ENCODE data around the gene FRMPD4.

Gene FRMPD4

GRCh38 chrX:12228862-12229261 is 90.6 kb downstream of the FRMPD4 start:
- Histone ChIP-seq H3K9ac (ENCODE audit: insufficient read length) (no peak overlapping the region), H3K27ac (no peak overlapping the region), H3K36me3 (ENCODE audit: insufficient read depth, low read length) (no peaks in the 10 kb centered on the region), H3K9me3 (ENCODE audit: low read depth, low read length) (no peaks in the 10 kb centered on the region), H3K4me3 (no peak overlapping the region)
- TF ChIP-seq FOXP2 (optimal IDR thresholded peaks at IDR 0.05; ENCODE audit: control extremely low read depth, extremely low read length, insufficient read depth) (no peak), EZH2 (IDR thresholded peaks at IDR 0.05) (no peak)
- no peak for DNase-seq (ENCODE audit: low read depth, low spot score)

GRCh38 chrX:12229986-12230385 is 91.7 kb downstream of the FRMPD4 start:
- TF ChIP-seq POLR2AphosphoS5 (IDR thresholded peaks at IDR 0.05; ENCODE audit: borderline replicate concordance, low read depth, low read length) (no peak), EZH2 (IDR thresholded peaks at IDR 0.05) (no peak), FOXP2 (optimal IDR thresholded peaks at IDR 0.05; ENCODE audit: control extremely low read depth, extremely low read length, insufficient read depth) (no peak)
- Histone ChIP-seq H3K9ac (ENCODE audit: insufficient read length) (no peak overlapping the region), H3K36me3 (ENCODE audit: insufficient read depth, low read length) (no peaks in the 10 kb centered on the region), H3K9me3 (ENCODE audit: low read depth, low read length) (no peaks in the 10 kb centered on the region), H3K27ac (no peak overlapping the region), H3K4me3 (no peak overlapping the region)
- no peak for DNase-seq (ENCODE audit: low read depth, low spot score)

GRCh38 chrX:12234534-12235329 is 96.5 kb downstream of the FRMPD4 start:
- DNase-seq (ENCODE audit: low read depth, low spot score), result no peak

GRCh38 chrX:12236156-12236555 is 97.9 kb downstream of the FRMPD4 start:
- no peak overlapping the region for H3K27ac ChIP-seq
- no peaks in the 10 kb centered on the region for H3K36me3 ChIP-seq (ENCODE audit: insufficient read depth, low read length)
- no peak for DNase-seq (ENCODE audit: low read depth, low spot score)
- H3K9me3 ChIP-seq (ENCODE audit: low read depth, low read length), result no peaks in the 10 kb centered on the region
- TF ChIP-seq EZH2 (IDR thresholded peaks at IDR 0.05) (no peak), FOXP2 (optimal IDR thresholded peaks at IDR 0.05; ENCODE audit: control extremely low read depth, extremely low read length, insufficient read depth) (no peak), POLR2AphosphoS5 (IDR thresholded peaks at IDR 0.05; ENCODE audit: borderline replicate concordance, low read depth, low read length) (no peak)
- no peak overlapping the region for H3K9ac ChIP-seq (ENCODE audit: insufficient read length)
- no peak overlapping the region for H3K4me3 ChIP-seq

More at GRCh38 chrX:12234534-12235329, 96.5 kb downstream of the FRMPD4 start:
- Histone ChIP-seq H3K9me3 (ENCODE audit: low read depth, low read length) (no peaks in the 10 kb centered on the region), H3K4me3 (no peak overlapping the region), H3K36me3 (ENCODE audit: insufficient read depth, low read length) (no peaks in the 10 kb centered on the region), H3K9ac (ENCODE audit: insufficient read length) (no peak overlapping the region), H3K27ac (no peak overlapping the region)
- TF ChIP-seq POLR2AphosphoS5 (IDR thresholded peaks at IDR 0.05; ENCODE audit: borderline replicate concordance, low read depth, low read length) (no peak), FOXP2 (optimal IDR thresholded peaks at IDR 0.05; ENCODE audit: control extremely low read depth, extremely low read length, insufficient read depth) (no peak), EZH2 (IDR thresholded peaks at IDR 0.05) (no peak)

DNA sequence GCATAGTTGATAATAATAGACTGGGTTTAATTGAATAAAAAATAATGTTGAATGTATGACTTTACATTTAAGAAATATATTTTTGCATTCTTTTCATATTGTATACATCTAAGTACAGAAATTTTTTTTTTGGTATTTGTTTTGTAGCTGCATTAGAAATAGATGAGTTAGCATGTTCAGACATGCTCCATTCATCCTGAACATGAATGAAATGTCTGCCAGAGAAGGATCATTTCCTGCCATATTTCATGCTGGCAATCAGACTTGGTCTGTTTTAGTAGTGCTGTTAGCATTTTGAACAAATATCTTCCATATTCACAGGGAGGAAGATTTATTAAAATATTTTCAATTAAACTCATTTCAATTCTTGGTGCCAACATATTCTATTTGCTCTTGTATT is 98.9 kb downstream of the FRMPD4 start:
- Histone ChIP-seq H3K9ac (ENCODE audit: insufficient read length) (no peak overlapping the region), H3K4me3 (no peak overlapping the region), H3K9me3 (ENCODE audit: low read depth, low read length) (no peaks in the 10 kb centered on the region), H3K36me3 (ENCODE audit: insufficient read depth, low read length) (no peaks in the 10 kb centered on the region), H3K27ac (no peak overlapping the region)
- DNase-seq (ENCODE audit: low read depth, low spot score), result no peak
- no peak for TF ChIP-seq POLR2AphosphoS5 (IDR thresholded peaks at IDR 0.05; ENCODE audit: borderline replicate concordance, low read depth, low read length)
- no peak for TF ChIP-seq FOXP2 (optimal IDR thresholded peaks at IDR 0.05; ENCODE audit: control extremely low read depth, extremely low read length, insufficient read depth)
- TF ChIP-seq EZH2 (IDR thresholded peaks at IDR 0.05), result no peak

DNA sequence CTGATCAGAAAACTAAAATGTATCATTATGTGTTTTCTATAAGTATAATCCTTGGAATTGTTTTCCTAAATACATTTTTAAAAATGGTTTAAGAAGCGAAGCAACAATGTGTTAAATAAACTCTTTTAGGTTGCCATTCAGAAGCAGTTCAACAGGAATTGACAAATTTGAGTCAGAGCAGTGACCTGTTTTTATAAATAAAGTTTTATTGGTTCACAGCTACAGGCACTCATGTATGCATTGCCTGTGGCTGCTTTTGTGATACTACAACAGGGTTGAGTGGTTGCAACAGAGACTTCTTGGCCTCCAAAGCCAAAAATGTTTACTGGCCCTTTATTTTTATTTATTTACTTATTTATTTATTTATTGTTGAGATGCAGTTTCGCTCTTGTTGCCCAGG is 99.5 kb downstream of the FRMPD4 start:
- Histone ChIP-seq H3K36me3 (ENCODE audit: insufficient read depth, low read length) (no peaks in the 10 kb centered on the region), H3K27ac (no peak overlapping the region), H3K9ac (ENCODE audit: insufficient read length) (no peak overlapping the region), H3K9me3 (ENCODE audit: low read depth, low read length) (no peaks in the 10 kb centered on the region), H3K4me3 (no peak overlapping the region)
- no peak for TF ChIP-seq EZH2 (IDR thresholded peaks at IDR 0.05)
- TF ChIP-seq POLR2AphosphoS5 (IDR thresholded peaks at IDR 0.05; ENCODE audit: borderline replicate concordance, low read depth, low read length), result no peak
- no peak for TF ChIP-seq FOXP2 (optimal IDR thresholded peaks at IDR 0.05; ENCODE audit: control extremely low read depth, extremely low read length, insufficient read depth)
- no peak for DNase-seq (ENCODE audit: low read depth, low spot score)

DNA sequence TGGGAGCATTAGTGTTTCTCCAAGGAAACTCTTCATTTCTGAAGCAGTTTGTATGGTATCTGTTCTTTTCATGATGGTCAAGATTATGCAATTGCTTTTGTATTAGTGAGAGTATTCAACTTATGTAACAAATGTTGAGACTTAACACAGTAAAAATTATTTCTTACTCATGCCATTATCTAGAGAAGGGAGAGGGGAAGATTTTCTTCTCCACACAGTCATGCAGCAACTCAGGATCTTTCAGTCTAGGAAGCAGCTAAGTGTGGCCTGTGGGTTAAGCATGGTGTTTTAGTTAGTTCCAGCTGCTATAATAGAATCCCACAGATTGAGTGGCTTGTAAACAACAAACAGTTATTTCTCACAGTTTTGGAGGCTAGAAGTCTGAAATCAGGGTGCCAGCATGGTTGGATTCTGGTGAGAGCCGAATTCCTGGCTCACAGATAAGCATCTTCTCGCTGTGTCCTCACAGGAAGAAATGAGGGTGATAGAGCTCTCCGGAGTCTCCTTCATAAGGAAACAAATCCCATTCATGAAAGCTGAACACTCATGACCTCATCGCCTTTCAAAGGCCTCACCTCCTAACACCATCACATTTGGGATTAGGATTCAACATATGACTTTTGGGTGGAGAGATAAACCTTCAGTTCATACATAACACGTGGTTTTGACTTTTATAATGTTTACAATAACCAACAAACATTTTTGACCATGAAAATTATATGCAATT is 101.2 kb downstream of the FRMPD4 start:
- no peak overlapping the region for H3K27ac ChIP-seq
- H3K9ac ChIP-seq (ENCODE audit: insufficient read length), result no peak overlapping the region
- no peaks in the 10 kb centered on the region for H3K9me3 ChIP-seq (ENCODE audit: low read depth, low read length)
- H3K36me3 ChIP-seq (ENCODE audit: insufficient read depth, low read length), result no peaks in the 10 kb centered on the region
- no peak overlapping the region for H3K4me3 ChIP-seq
- no peak for DNase-seq (ENCODE audit: low read depth, low spot score)
- TF ChIP-seq EZH2 (IDR thresholded peaks at IDR 0.05) (no peak), POLR2AphosphoS5 (IDR thresholded peaks at IDR 0.05; ENCODE audit: borderline replicate concordance, low read depth, low read length) (no peak), FOXP2 (optimal IDR thresholded peaks at IDR 0.05; ENCODE audit: control extremely low read depth, extremely low read length, insufficient read depth) (no peak)

DNA sequence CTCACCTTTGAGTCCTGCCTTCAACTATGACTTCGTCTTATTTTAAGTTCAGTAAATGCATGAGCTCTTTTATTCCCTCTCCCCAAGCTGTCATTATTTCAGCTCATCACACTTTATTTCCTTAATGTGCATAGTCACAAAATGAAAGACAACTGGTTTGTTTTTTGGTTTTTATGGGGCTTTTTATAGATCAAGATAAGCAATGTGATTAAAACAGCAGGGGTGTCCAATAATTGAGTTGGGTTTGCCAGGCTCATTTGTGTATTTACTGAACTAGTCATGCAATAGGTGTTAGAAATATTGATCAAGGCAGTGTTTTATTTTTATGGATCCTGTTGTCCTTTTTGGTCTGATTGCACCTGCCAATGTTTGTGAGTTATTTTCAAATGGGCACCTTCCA is 102.2 kb downstream of the FRMPD4 start:
- Histone ChIP-seq H3K4me3 (no peak overlapping the region), H3K36me3 (ENCODE audit: insufficient read depth, low read length) (no peaks in the 10 kb centered on the region), H3K9me3 (ENCODE audit: low read depth, low read length) (no peaks in the 10 kb centered on the region), H3K27ac (no peak overlapping the region), H3K9ac (ENCODE audit: insufficient read length) (no peak overlapping the region)
- TF ChIP-seq FOXP2 (optimal IDR thresholded peaks at IDR 0.05; ENCODE audit: control extremely low read depth, extremely low read length, insufficient read depth) (no peak), EZH2 (IDR thresholded peaks at IDR 0.05) (no peak)
- no peak for DNase-seq (ENCODE audit: low read depth, low spot score)

Measured in SK-N-MC (cell line).